HepG2 (cell line): ENCODE results near the gene NPIPB13.
"Not testable (repeated sequence)": the region's sequence is repeated elsewhere in the genome, so short reads cannot be mapped to it uniquely, and the experiment has no call there.

ENCODE experiments used
- ATF7 ChIP-seq, 2 experiments: fragments of 450-650 bp in 1 of 2; sonication (generic) in 1 of 2; formaldehyde crosslinking in 1 of 2; IDR thresholded peaks; 2 replicates each; pipeline versions ENCODE4 v1.4.0 to v1.6.1; 2016 to 2020; ENCODE audit warnings: antibody characterized with exemption in 1 of 2, mild to moderate bottlenecking in 1 of 2, missing genetic modification reagents in 1 of 2
- FOXK2 ChIP-seq: fragments of 450-650 bp; IDR thresholded peaks from 2 replicates; pipeline ENCODE4 v1.6.1; 2016
- JUN ChIP-seq: sonication (generic); formaldehyde crosslinking; IDR thresholded peaks from 2 replicates; pipeline ENCODE4 v1.4.0; 2020; ENCODE audit warnings: mild to moderate bottlenecking, missing genetic modification reagents
- NPAS2 ChIP-seq: sonication (generic); formaldehyde crosslinking; IDR thresholded peaks from 2 replicates; pipeline ENCODE4 v1.8.0; 2022; ENCODE audit warnings: mild to moderate bottlenecking, missing genetic modification reagents, borderline replicate concordance
- NR2C2 ChIP-seq: sonication (generic); formaldehyde crosslinking; IDR thresholded peaks from 2 replicates; pipeline ENCODE4 v1.4.0; 2020; ENCODE audit warnings: missing genetic modification reagents, mild to moderate bottlenecking, moderate library complexity, borderline replicate concordance
- NR2F1 ChIP-seq, 2 experiments: fragments of 450-650 bp in 1 of 2; formaldehyde crosslinking in 1 of 2; IDR thresholded peaks; 2 replicates each; pipeline versions ENCODE4 v1.5.0 to v1.6.1; 2016 to 2020; ENCODE audit warnings: mild to moderate bottlenecking in 1 of 2, missing compliant biosample characterization in 1 of 2, missing genetic modification reagents in 1 of 2, moderate library complexity in 1 of 2
- SP1 ChIP-seq, 2 experiments: fragments of 450-650 bp in 1 of 2; sonication (generic) in 1 of 2; formaldehyde crosslinking in 1 of 2; IDR thresholded peaks; 2 replicates each; pipeline versions ENCODE4 v1.4.0 to v1.6.1; 2016 to 2020; ENCODE audit warnings: missing genetic modification reagents in 1 of 2
- TBX3 ChIP-seq: fragments of 450-650 bp; IDR thresholded peaks from 2 replicates; pipeline ENCODE4 v1.6.1; 2017; ENCODE audit warnings: antibody characterized with exemption, mild to moderate bottlenecking, inconsistent platforms, borderline replicate concordance
- TCF7 ChIP-seq: sonication (generic); IDR thresholded peaks from 2 replicates; pipeline ENCODE4 v1.6.1; 2016; ENCODE audit warnings: antibody characterized with exemption, low read depth
- ZNF18 ChIP-seq: sonication (generic); formaldehyde crosslinking; IDR thresholded peaks from 2 replicates; pipeline ENCODE4 v1.8.0; 2022; ENCODE audit warnings: mild to moderate bottlenecking, missing genetic modification reagents; ENCODE audit not compliant: insufficient replicate concordance
- ZZZ3 ChIP-seq: sonication (generic); formaldehyde crosslinking; IDR thresholded peaks from 2 replicates; pipeline ENCODE4 v1.4.0; 2020; ENCODE audit warnings: missing genetic modification reagents, mild to moderate bottlenecking, borderline replicate concordance
- TF ChIP-seq, protein P1 (sequence below): sonication (generic); formaldehyde crosslinking; IDR thresholded peaks from 2 replicates; pipeline ENCODE4 v1.5.0; 2020; ENCODE audit warnings: mild to moderate bottlenecking, missing genetic modification reagents, moderate library complexity

DNA sequence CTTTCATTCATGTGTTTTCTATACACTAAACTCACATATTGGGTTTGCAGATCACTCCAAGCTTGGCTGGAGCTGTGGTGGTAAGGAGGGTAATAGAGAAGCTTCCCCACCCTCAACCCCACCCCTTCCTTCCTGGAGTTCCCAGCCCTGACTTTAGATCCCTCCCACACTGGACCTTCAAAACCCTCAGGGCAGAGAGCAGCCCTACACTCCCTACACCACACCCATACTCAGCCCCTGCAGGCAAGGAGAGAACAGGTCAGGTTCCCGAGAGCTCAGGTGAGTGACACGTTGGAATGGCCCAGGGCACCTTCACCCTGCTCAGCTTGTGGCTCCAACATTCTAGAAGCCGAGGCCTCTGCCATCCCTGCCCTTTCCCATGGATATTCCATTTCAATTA, 49.2 kb downstream of the NPIPB13 start, which contains the start of gene SULT1A3:
- TF ChIP-seq, protein P1, sequence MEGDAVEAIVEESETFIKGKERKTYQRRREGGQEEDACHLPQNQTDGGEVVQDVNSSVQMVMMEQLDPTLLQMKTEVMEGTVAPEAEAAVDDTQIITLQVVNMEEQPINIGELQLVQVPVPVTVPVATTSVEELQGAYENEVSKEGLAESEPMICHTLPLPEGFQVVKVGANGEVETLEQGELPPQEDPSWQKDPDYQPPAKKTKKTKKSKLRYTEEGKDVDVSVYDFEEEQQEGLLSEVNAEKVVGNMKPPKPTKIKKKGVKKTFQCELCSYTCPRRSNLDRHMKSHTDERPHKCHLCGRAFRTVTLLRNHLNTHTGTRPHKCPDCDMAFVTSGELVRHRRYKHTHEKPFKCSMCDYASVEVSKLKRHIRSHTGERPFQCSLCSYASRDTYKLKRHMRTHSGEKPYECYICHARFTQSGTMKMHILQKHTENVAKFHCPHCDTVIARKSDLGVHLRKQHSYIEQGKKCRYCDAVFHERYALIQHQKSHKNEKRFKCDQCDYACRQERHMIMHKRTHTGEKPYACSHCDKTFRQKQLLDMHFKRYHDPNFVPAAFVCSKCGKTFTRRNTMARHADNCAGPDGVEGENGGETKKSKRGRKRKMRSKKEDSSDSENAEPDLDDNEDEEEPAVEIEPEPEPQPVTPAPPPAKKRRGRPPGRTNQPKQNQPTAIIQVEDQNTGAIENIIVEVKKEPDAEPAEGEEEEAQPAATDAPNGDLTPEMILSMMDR (CRISPR knock-in tag) = not testable (repeated sequence)
- not testable (repeated sequence) for TF ChIP-seq FOXK2; ZNF18; NR2C2 (CRISPR knock-in tag); SP1 (IDR thresholded peaks at IDR 0.05); SP1 (CRISPR knock-in tag; IDR thresholded peaks at IDR 0.05); ATF7 (IDR thresholded peaks at IDR 0.05); ATF7 (CRISPR knock-in tag; IDR thresholded peaks at IDR 0.05); ZZZ3 (CRISPR knock-in tag); NR2F1 (CRISPR knock-in tag; IDR thresholded peaks at IDR 0.05); TBX3; NPAS2; TCF7; JUN
